ENCODE measurements around the gene OR5V1. TPM values are rescaled to one million over a fixed set of nuclear protein-coding genes. Genes with fewer than 3 reads are reported as not detected.

The OR5V1 gene
- not detected for total RNA-seq
- polyA plus RNA-seq, result not detected
- long read RNA-seq, donor 1, result 0 reads
- long read RNA-seq, donor 2, result 0 reads
- long read RNA-seq, donor 3, result 0 reads

- H3K4me3 ChIP-seq, result no peak within 1 kb of the TSS
- 75 to 85% (median 76%) methylated on average over 3 of the region's 3 CpGs for WGBS, 3 donors
- intact Hi-C loops (cut with DNase I), result no loop called here
- no peaks in the 10 kb centered on the region for H3K36me3 ChIP-seq
- H3K27ac ChIP-seq, result no peak within 1 kb of the TSS
- DNase-seq, result no peak
- H3K4me1 ChIP-seq (ENCODE audit: insufficient read depth), result no peaks in the 10 kb centered on the region
- H3K27me3 ChIP-seq, result no peaks in the 10 kb centered on the region
- TF ChIP-seq, protein P1, sequence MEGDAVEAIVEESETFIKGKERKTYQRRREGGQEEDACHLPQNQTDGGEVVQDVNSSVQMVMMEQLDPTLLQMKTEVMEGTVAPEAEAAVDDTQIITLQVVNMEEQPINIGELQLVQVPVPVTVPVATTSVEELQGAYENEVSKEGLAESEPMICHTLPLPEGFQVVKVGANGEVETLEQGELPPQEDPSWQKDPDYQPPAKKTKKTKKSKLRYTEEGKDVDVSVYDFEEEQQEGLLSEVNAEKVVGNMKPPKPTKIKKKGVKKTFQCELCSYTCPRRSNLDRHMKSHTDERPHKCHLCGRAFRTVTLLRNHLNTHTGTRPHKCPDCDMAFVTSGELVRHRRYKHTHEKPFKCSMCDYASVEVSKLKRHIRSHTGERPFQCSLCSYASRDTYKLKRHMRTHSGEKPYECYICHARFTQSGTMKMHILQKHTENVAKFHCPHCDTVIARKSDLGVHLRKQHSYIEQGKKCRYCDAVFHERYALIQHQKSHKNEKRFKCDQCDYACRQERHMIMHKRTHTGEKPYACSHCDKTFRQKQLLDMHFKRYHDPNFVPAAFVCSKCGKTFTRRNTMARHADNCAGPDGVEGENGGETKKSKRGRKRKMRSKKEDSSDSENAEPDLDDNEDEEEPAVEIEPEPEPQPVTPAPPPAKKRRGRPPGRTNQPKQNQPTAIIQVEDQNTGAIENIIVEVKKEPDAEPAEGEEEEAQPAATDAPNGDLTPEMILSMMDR (IDR thresholded peaks at IDR 0.05), result no peak
- TF ChIP-seq POLR2A (IDR thresholded peaks at IDR 0.05) (no peak), EP300 (IDR thresholded peaks at IDR 0.05) (no peak)
- H3K9me3 ChIP-seq, result no peaks in the 10 kb centered on the region
Observed at GRCh38 chr6:29368765-29369164, at the start of gene OR5V1. Gene OR5V1 (minus strand): TSS chr6:29368865. CDS start chr6:29356195, 12,670 bp downstream.

GRCh38 chr6:29414588-29414987 is 45.9 kb upstream of the OR5V1 start, which contains the start of gene OR12D1:
Gene OR12D1 (plus strand): TSS chr6:29414928.
- Histone ChIP-seq H3K27me3 (no peaks in the 10 kb centered on the region), H3K4me1 (ENCODE audit: insufficient read depth) (no peaks in the 10 kb centered on the region), H3K9me3 (no peaks in the 10 kb centered on the region), H3K4me3 (no peak within 1 kb of the TSS), H3K27ac (no peak within 1 kb of the TSS), H3K36me3 (no peaks in the 10 kb centered on the region)
- intact Hi-C loops (cut with DNase I), result no loop called here
- TF ChIP-seq EP300 (IDR thresholded peaks at IDR 0.05) (no peak), POLR2A (IDR thresholded peaks at IDR 0.05) (no peak)
- TF ChIP-seq, protein P1 (IDR thresholded peaks at IDR 0.05), result no peak
- DNase-seq, result no peak

GRCh38 chr6:29403801-29404200 is 35.1 kb upstream of the OR5V1 start:
- intact Hi-C loops (cut with DNase I), result no loop called here
- no peak overlapping the region for H3K4me3 ChIP-seq
- H3K27ac ChIP-seq, result no peak overlapping the region
- H3K36me3 ChIP-seq, result no peaks in the 10 kb centered on the region
- no peaks in the 10 kb centered on the region for H3K4me1 ChIP-seq (ENCODE audit: insufficient read depth)
- no peaks in the 10 kb centered on the region for H3K9me3 ChIP-seq
- H3K27me3 ChIP-seq, result no peaks in the 10 kb centered on the region
- no peak for DNase-seq
- 33 to 84% (median 77%) methylated on average over 1 of the region's 1 CpG for WGBS, 3 donors
- TF ChIP-seq EP300 (IDR thresholded peaks at IDR 0.05) (no peak), POLR2A (IDR thresholded peaks at IDR 0.05) (no peak)
- TF ChIP-seq, protein P1 (IDR thresholded peaks at IDR 0.05), result no peak

- no peak for TF ChIP-seq EP300 (IDR thresholded peaks at IDR 0.05)
- TF ChIP-seq, protein P1 (IDR thresholded peaks at IDR 0.05), result no peak
- no peak for TF ChIP-seq POLR2A (IDR thresholded peaks at IDR 0.05)
- Histone ChIP-seq H3K4me1 (ENCODE audit: insufficient read depth) (no peaks in the 10 kb centered on the region), H3K27ac (no peak overlapping the region), H3K36me3 (no peaks in the 10 kb centered on the region), H3K9me3 (no peaks in the 10 kb centered on the region), H3K4me3 (no peak overlapping the region), H3K27me3 (no peaks in the 10 kb centered on the region)
- no peak for DNase-seq
- intact Hi-C loops (cut with DNase I), result no loop called here
- WGBS, 3 donors, result 63 to 76% (median 72%) methylated on average over 2 of the region's 2 CpGs
Observed at GRCh38 chr6:29399525-29399924, 30.9 kb upstream of the OR5V1 start.

All from ovary (tissue), 10 donors.